ENCODE results near the gene LHCGR.
"Not testable (repeated sequence)": the region's sequence is repeated elsewhere in the genome, so short reads cannot be mapped to it uniquely, and the experiment has no call there.

Gene LHCGR

GRCh38 chr2:48768669-48769068, 13.1 kb upstream of the LHCGR start:
- Histone ChIP-seq H3K36me3 (ENCODE audit: control insufficient read depth, insufficient read depth, low read length) (no peaks in the 10 kb centered on the region), H3K4me3 (ENCODE audit: low read length) (no peak overlapping the region), H3K27ac (ENCODE audit: low read depth, low read length) (no peak overlapping the region), H3K27me3 (ENCODE audit: control insufficient read depth, insufficient read depth, low read length) (no peaks in the 10 kb centered on the region), H3K9ac (ENCODE audit: low read length) (no peak overlapping the region), H3K4me1 (ENCODE audit: control insufficient read depth, insufficient read depth, low read length) (no peaks in the 10 kb centered on the region)

DNA sequence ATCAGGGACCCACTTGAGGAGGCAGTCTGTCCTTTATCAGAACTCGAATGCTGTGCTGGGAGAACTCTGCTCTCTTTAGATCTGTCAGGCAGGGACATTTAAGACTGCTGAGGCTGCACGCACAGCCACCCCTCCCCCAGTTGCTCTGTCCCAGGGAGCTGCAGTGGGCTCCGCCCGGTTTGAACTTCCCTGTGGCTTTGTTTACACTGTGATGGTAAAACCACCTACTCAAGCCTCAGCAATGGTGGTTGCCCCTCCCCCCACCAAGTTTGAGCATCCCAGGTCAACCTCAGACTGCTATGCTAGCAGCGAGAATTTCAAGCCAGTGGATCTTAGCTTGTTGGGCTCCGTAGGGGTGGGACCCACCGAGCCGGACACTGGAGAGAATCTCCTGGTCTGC, 11.8 kb upstream of the LHCGR start:
- Histone ChIP-seq H3K4me3 (ENCODE audit: low read length) (no peak overlapping the region), H3K27me3 (ENCODE audit: control insufficient read depth, insufficient read depth, low read length) (no peaks in the 10 kb centered on the region), H3K4me1 (ENCODE audit: control insufficient read depth, insufficient read depth, low read length) (no peaks in the 10 kb centered on the region), H3K9ac (ENCODE audit: low read length) (no peak overlapping the region), H3K27ac (ENCODE audit: low read depth, low read length) (no peak overlapping the region), H3K36me3 (ENCODE audit: control insufficient read depth, insufficient read depth, low read length) (no peaks in the 10 kb centered on the region)

DNA sequence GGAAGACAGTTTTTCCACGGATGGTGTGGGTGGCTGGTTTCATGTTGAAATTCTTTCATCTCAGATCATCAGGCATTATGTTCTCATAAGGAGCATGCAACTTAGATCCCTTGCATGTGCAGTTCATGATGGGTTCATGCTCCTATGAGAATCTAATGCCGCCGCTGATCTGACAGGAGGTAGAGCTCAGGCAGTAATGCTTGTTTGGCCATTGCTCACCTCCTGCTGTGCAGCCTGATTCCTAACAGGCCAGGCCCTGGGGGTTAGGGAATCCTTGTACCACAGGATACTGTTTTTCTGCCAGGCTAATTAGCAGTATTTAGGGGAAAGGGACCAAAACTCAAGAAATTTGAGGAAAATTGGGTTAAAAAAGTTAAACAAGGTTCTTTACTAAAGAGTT, 5.3 kb upstream of the LHCGR start:
- Histone ChIP-seq H3K4me3 (ENCODE audit: low read length) (no peak overlapping the region), H3K4me1 (ENCODE audit: control insufficient read depth, insufficient read depth, low read length) (no peaks in the 10 kb centered on the region), H3K27me3 (ENCODE audit: control insufficient read depth, insufficient read depth, low read length) (no peaks in the 10 kb centered on the region), H3K36me3 (ENCODE audit: control insufficient read depth, insufficient read depth, low read length) (no peaks in the 10 kb centered on the region), H3K9ac (ENCODE audit: low read length) (no peak overlapping the region), H3K27ac (ENCODE audit: low read depth, low read length) (no peak overlapping the region)

DNA sequence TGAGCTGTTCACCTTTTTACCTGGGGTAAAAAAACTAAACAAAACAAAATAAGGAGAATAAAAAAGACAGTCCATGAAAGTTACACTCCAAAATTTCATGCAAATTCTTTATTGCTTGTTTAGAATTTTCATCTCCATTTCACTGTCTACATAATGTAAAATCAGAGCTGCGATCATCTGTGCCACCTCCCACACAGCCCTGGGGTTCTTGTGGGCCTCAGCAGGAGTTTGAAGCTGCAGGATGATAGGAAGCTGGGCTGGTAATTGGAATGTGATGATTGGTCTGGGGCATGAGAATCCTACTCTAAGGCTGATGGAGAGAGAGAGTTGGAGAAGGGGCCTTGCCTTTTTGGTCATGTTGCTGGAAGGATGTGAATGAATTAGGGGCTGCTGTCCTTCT, 4.2 kb upstream of the LHCGR start:
- H3K27ac ChIP-seq (ENCODE audit: low read depth, low read length) = no peak overlapping the region
- H3K4me1 ChIP-seq (ENCODE audit: control insufficient read depth, insufficient read depth, low read length) = no peaks in the 10 kb centered on the region
- H3K27me3 ChIP-seq (ENCODE audit: control insufficient read depth, insufficient read depth, low read length) = no peaks in the 10 kb centered on the region
- H3K36me3 ChIP-seq (ENCODE audit: control insufficient read depth, insufficient read depth, low read length) = no peaks in the 10 kb centered on the region
- H3K9ac ChIP-seq (ENCODE audit: low read length) = no peak overlapping the region
- H3K4me3 ChIP-seq (ENCODE audit: low read length) = no peak overlapping the region

GRCh38 chr2:48756289-48756688, 765 bp upstream of the LHCGR start:
- Histone ChIP-seq H3K27me3 (ENCODE audit: control insufficient read depth, insufficient read depth, low read length) (no peaks in the 10 kb centered on the region), H3K9ac (ENCODE audit: low read length) (no peak overlapping the region), H3K27ac (ENCODE audit: low read depth, low read length) (no peak overlapping the region), H3K4me1 (ENCODE audit: control insufficient read depth, insufficient read depth, low read length) (no peaks in the 10 kb centered on the region), H3K4me3 (ENCODE audit: low read length) (no peak overlapping the region), H3K36me3 (ENCODE audit: control insufficient read depth, insufficient read depth, low read length) (no peaks in the 10 kb centered on the region)

DNA sequence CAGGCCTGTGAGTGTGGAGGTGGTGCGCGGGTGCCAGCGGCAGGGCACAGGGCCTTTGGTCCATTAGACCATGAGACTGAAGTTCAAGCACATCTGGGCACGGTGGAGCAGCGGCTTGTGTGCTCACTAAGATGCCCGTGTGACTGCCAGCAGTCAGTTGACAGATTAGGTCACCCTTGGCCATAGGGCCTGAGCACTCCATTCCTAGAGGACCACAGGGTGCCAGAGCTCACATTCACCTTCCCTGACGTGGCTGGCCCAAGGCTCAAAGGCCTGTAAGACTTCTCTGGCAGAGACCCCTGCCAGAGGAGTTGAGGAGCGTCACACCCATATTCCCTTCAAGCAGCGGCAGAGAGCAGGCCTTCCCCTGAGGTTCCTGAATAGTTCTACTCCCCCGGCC, 650 bp downstream of the LHCGR start:
- Histone ChIP-seq H3K9ac (ENCODE audit: low read length) (no peak overlapping the region), H3K27ac (ENCODE audit: low read depth, low read length) (no peak overlapping the region), H3K27me3 (ENCODE audit: control insufficient read depth, insufficient read depth, low read length) (no peaks in the 10 kb centered on the region), H3K4me3 (ENCODE audit: low read length) (no peak overlapping the region), H3K36me3 (ENCODE audit: control insufficient read depth, insufficient read depth, low read length) (no peaks in the 10 kb centered on the region), H3K4me1 (ENCODE audit: control insufficient read depth, insufficient read depth, low read length) (no peaks in the 10 kb centered on the region)

DNA sequence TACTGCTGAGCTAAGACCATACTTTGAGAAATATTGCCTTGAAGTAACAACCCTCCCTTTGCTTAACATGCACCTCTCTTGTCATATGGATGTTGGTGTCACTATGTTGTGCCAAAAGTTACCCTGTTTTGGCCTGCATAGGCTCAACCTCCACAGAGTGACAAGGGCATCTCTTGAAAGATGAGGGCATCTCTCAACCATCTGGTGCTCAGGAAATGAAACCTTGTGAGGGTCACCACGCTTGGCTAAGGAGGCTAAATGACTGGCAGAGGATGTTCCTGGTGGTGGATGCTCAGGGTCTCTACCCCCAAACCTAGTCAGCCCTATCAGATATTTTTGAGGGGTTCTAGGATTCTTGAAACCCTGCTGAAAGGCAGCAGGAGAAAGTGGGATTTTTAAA, 2.3 kb downstream of the LHCGR start:
- Histone ChIP-seq H3K27me3 (ENCODE audit: control insufficient read depth, insufficient read depth, low read length) (no peaks in the 10 kb centered on the region), H3K4me3 (ENCODE audit: low read length) (no peak overlapping the region), H3K9ac (ENCODE audit: low read length) (no peak overlapping the region), H3K27ac (ENCODE audit: low read depth, low read length) (no peak overlapping the region), H3K4me1 (ENCODE audit: control insufficient read depth, insufficient read depth, low read length) (no peaks in the 10 kb centered on the region), H3K36me3 (ENCODE audit: control insufficient read depth, insufficient read depth, low read length) (no peaks in the 10 kb centered on the region)

GRCh38 chr2:48750128-48750739, 5.3 kb downstream of the LHCGR start:
- H3K36me3 ChIP-seq (ENCODE audit: control insufficient read depth, insufficient read depth, low read length) = no peaks in the 10 kb centered on the region
- H3K4me3 ChIP-seq (ENCODE audit: low read length) = no peak overlapping the region
- no peaks in the 10 kb centered on the region for H3K4me1 ChIP-seq (ENCODE audit: control insufficient read depth, insufficient read depth, low read length)
- no peaks in the 10 kb centered on the region for H3K27me3 ChIP-seq (ENCODE audit: control insufficient read depth, insufficient read depth, low read length)
- no peak overlapping the region for H3K9ac ChIP-seq (ENCODE audit: low read length)
- no peak overlapping the region for H3K27ac ChIP-seq (ENCODE audit: low read depth, low read length)

DNA sequence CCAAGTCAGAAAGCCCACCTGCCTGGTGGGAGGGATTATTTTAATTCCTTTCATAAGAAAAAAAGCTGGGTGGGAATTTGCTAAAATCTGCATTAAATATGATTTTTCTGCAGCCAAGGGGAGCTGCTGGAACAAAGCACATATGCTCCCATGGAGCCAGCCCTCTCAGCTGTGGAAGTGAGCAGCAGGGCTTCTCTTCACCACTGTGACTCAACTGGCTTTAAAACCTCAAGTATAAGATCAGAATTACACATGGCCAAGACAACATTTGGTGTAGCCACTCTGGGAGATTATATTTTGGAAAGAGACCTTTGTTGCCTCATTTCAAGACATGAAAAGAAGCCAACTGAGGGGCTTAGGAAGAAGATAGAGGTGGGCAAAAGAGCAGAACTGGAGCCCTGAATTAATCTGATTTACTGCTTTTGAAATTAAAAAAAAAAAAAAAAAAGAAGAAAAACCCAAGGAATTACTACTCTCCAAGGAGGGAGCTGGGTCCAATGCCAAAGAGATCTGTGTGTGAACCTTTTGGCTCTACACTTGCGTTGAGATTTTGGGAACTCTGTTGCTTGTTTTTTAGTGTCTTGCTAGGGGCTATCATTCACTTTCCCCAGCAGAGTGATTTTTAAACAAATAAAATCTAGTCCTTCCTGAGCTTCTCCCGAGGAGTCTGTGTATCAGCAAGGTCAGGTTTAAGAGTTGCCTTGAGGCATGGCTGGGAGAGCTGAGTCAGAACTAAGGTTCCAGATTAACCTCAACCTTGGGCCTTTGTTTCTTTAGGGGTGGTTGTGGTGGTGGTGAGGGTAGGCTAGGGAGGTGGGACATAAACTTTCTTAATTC, 6.0 kb downstream of the LHCGR start:
- no peak overlapping the region for H3K9ac ChIP-seq (ENCODE audit: low read length)
- no peak overlapping the region for H3K27ac ChIP-seq (ENCODE audit: low read depth, low read length)
- H3K27me3 ChIP-seq (ENCODE audit: control insufficient read depth, insufficient read depth, low read length) = no peaks in the 10 kb centered on the region
- H3K36me3 ChIP-seq (ENCODE audit: control insufficient read depth, insufficient read depth, low read length) = no peaks in the 10 kb centered on the region
- no peaks in the 10 kb centered on the region for H3K4me1 ChIP-seq (ENCODE audit: control insufficient read depth, insufficient read depth, low read length)
- H3K4me3 ChIP-seq (ENCODE audit: low read length) = no peak overlapping the region

DNA sequence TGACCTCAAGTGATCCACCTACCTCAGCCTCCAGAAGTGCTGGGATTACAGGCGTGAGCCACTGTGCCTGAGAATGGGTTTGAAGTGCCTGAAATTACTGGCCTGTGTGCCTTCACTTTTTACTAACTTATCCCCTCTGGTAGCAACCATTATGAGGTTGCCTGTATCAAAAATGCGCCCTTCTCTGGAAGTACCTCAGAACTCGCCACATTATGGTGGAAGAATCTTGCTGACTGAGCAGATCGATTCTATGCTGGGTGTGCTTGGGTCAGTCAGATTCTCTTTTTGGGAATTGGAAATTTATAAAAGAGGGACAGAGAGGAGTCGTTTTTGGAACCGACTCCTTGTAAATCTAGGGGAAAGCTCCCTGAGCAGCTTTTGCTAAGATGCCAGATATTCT, 8.2 kb downstream of the LHCGR start:
- H3K4me1 ChIP-seq (ENCODE audit: control insufficient read depth, insufficient read depth, low read length) = no peaks in the 10 kb centered on the region
- no peak overlapping the region for H3K27ac ChIP-seq (ENCODE audit: low read depth, low read length)
- H3K4me3 ChIP-seq (ENCODE audit: low read length) = no peak overlapping the region
- no peaks in the 10 kb centered on the region for H3K27me3 ChIP-seq (ENCODE audit: control insufficient read depth, insufficient read depth, low read length)
- H3K9ac ChIP-seq (ENCODE audit: low read length) = no peak overlapping the region
- H3K36me3 ChIP-seq (ENCODE audit: control insufficient read depth, insufficient read depth, low read length) = no peaks in the 10 kb centered on the region

DNA sequence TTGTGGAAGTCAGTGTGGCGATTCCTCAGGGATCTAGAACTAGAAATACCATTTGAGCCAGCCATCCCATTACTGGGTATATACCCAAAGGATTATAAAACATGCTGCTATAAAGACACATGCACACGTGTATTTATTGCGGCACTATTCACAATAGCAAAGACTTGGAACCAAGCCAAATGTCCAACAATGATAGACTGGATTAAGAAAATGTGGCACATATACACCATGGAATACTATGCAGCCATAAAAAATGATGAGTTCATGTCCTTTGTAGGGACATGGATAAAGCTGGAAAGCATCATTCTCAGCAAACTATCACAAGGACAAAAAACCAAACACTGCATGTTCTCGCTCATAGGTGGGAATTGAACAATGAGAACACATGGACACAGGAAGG, 16.3 kb downstream of the LHCGR start:
- not testable (repeated sequence) for H3K27me3 ChIP-seq (ENCODE audit: control insufficient read depth, insufficient read depth, low read length); H3K27ac ChIP-seq (ENCODE audit: low read depth, low read length); H3K4me1 ChIP-seq (ENCODE audit: control insufficient read depth, insufficient read depth, low read length); H3K36me3 ChIP-seq (ENCODE audit: control insufficient read depth, insufficient read depth, low read length); H3K4me3 ChIP-seq (ENCODE audit: low read length); H3K9ac ChIP-seq (ENCODE audit: low read length)

GRCh38 chr2:48738806-48739205, 16.7 kb downstream of the LHCGR start:
- no peak overlapping the region for H3K9ac ChIP-seq (ENCODE audit: low read length)
- no peak overlapping the region for H3K27ac ChIP-seq (ENCODE audit: low read depth, low read length)
- no peak overlapping the region for H3K4me3 ChIP-seq (ENCODE audit: low read length)
- H3K27me3 ChIP-seq (ENCODE audit: control insufficient read depth, insufficient read depth, low read length) = no peaks in the 10 kb centered on the region
- no peaks in the 10 kb centered on the region for H3K36me3 ChIP-seq (ENCODE audit: control insufficient read depth, insufficient read depth, low read length)
- H3K4me1 ChIP-seq (ENCODE audit: control insufficient read depth, insufficient read depth, low read length) = peaks cover 2% of the 10 kb centered on the region

GRCh38 chr2:48736251-48736650, 19.3 kb downstream of the LHCGR start:
- Histone ChIP-seq H3K27ac (ENCODE audit: low read depth, low read length) (no peak overlapping the region), H3K4me1 (ENCODE audit: control insufficient read depth, insufficient read depth, low read length) (peaks cover 14% of the 10 kb centered on the region), H3K36me3 (ENCODE audit: control insufficient read depth, insufficient read depth, low read length) (no peaks in the 10 kb centered on the region), H3K9ac (ENCODE audit: low read length) (no peak overlapping the region), H3K27me3 (ENCODE audit: control insufficient read depth, insufficient read depth, low read length) (no peaks in the 10 kb centered on the region), H3K4me3 (ENCODE audit: low read length) (no peak overlapping the region)
